RCC 7860 (cell line): ENCODE results near the gene GOLGA8O.
"Not testable (repeated sequence)": the region's sequence is repeated elsewhere in the genome, so short reads cannot be mapped to it uniquely, and the experiment has no call there.

Experiments used
- DNase-seq: peaks from one replicate; pipeline ENCODE4 v3.0.0-alpha.2; 2015; ENCODE audit warnings: low spot score
- FAIRE-seq: peaks from 2 replicates; lab custom pipeline; 2012; peaks lifted over from hg19 to GRCh38; lab: Jason Lieb, UNC

Gene GOLGA8O

GRCh38 chr15:32455534-32455933 lies at the start of gene GOLGA8O:
TSS of gene GOLGA8O (minus strand) at chr15:32455634. CDS start at chr15:32455536, 98 bp downstream.
- not testable (repeated sequence) for FAIRE-seq, DNase-seq

- DNase-seq, FAIRE-seq: not testable (repeated sequence)
These were observed 48.8 kb upstream of the GOLGA8O start for GRCh38 chr15:32504152-32504811.

GRCh38 chr15:32502946-32503345 lies 47.5 kb upstream of the GOLGA8O start:
- not testable (repeated sequence) for FAIRE-seq, DNase-seq

- FAIRE-seq, DNase-seq: not testable (repeated sequence)
These were observed 37.3 kb upstream of the GOLGA8O start for GRCh38 chr15:32492768-32493167.

- not testable (repeated sequence) for FAIRE-seq, DNase-seq
These were observed 31.0 kb upstream of the GOLGA8O start for GRCh38 chr15:32486474-32486873.

GRCh38 chr15:32483377-32483776 lies 27.9 kb upstream of the GOLGA8O start:
- not testable (repeated sequence) for FAIRE-seq, DNase-seq

- DNase-seq, FAIRE-seq: not testable (repeated sequence)
These were observed 26.2 kb upstream of the GOLGA8O start for GRCh38 chr15:32481683-32482082.

GRCh38 chr15:32468076-32468475 lies 12.6 kb upstream of the GOLGA8O start:
- not testable (repeated sequence) for FAIRE-seq, DNase-seq

- FAIRE-seq = peak; percentile 60
These were observed 14.9 kb downstream of the GOLGA8O start for GRCh38 chr15:32440445-32440977.

GRCh38 chr15:32434102-32434963 lies 21.1 kb downstream of the GOLGA8O start:
- FAIRE-seq, DNase-seq: not testable (repeated sequence)

More at GRCh38 chr15:32440445-32440977, 14.9 kb downstream of the GOLGA8O start:
- not testable (repeated sequence) for DNase-seq

- FAIRE-seq = peak; percentile 93
- not testable (repeated sequence) for DNase-seq
These were observed 27.8 kb downstream of the GOLGA8O start for GRCh38 chr15:32427635-32428034.

- not testable (repeated sequence) for FAIRE-seq
These were observed 28.9 kb downstream of the GOLGA8O start for GRCh38 chr15:32426511-32426910.

GRCh38 chr15:32407903-32408302 lies 47.5 kb downstream of the GOLGA8O start:
- FAIRE-seq = peak; percentile 91
- DNase-seq = not testable (repeated sequence)

More at GRCh38 chr15:32426511-32426910, 28.9 kb downstream of the GOLGA8O start:
- peak; percentile 1 for DNase-seq

GRCh38 chr15:32403192-32403591 lies 52.2 kb downstream of the GOLGA8O start, which contains the start of gene GOLGA8K:
TSS of gene GOLGA8K (minus strand) at chr15:32403292. CDS start at chr15:32403194, 98 bp downstream.
- DNase-seq, FAIRE-seq: not testable (repeated sequence)

GRCh38 chr15:32396522-32396921 lies 58.9 kb downstream of the GOLGA8O start:
- DNase-seq, FAIRE-seq: not testable (repeated sequence)
